GM04503 (cell line): Measurements from ENCODE around the gene SBNO2.

ENCODE experiments used
- DNase-seq: peaks from one replicate; pipeline ENCODE4 v3.0.0-alpha.2; 2012; ENCODE audit warnings: low read depth

SBNO2 gene

DNA sequence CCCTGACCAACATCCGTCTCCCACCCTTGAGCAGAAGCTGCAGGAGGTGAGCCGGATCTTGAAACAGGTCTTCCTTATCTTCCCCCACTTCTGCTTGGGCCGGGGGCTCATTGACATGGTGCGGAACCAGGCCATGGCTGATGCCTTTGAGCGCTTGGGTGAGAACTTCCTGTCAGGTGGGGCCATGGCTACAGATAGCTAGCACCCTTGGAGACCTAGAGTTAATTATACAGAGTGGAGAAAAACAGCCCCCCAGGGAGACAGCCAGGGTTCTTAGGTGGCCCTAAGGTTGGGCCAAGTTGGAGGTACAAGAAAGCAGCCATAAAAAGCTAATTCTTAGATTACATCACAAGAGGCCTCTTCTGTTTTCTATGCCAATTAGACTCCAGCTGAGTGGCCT lies 116.0 kb downstream of the SBNO2 start:
- DNase-seq, result no peak
